Loucy (cell line): ENCODE results near the gene ADARB2.
A peak's percentile ranks its signal among the peaks of the same experiment; 100 is the strongest.

Source experiments
- H2AFZ ChIP-seq: fragments of 200-600 bp; sonication (generic); 2 replicates; pipeline ENCODE4 v1.6.0; 2016; ENCODE audit warnings: antibody characterized with exemption, mild to moderate bottlenecking, low read length, moderate library complexity
- H3F3A ChIP-seq: fragments of 200-600 bp; 2 replicates; pipeline ENCODE4 v1.6.0; 2016; ENCODE audit warnings: antibody characterized with exemption, low read depth, mild to moderate bottlenecking
- H3K27me3 ChIP-seq: fragments of 200-600 bp; sonication (generic); 2 replicates; pipeline ENCODE4 v1.6.1; 2014; ENCODE audit warnings: low read length, mild to moderate bottlenecking; ENCODE audit not compliant: insufficient read depth, poor library complexity, severe bottlenecking
- H3K36me3 ChIP-seq: fragments of 200-600 bp; sonication (generic); 2 replicates; pipeline ENCODE4 v1.6.1; 2016; ENCODE audit warnings: low read length; ENCODE audit not compliant: insufficient read depth
- H3K4me1 ChIP-seq: fragments of 200-600 bp; sonication (generic); 2 replicates; pipeline ENCODE4 v1.5.1; 2014; ENCODE audit warnings: low read length, mild to moderate bottlenecking; ENCODE audit not compliant: insufficient read depth, poor library complexity, severe bottlenecking
- H3K4me2 ChIP-seq: fragments of 200-600 bp; sonication (generic); 2 replicates; pipeline ENCODE4 v1.6.0; 2014; ENCODE audit warnings: antibody characterized with exemption, low read length, low read depth, mild to moderate bottlenecking; ENCODE audit not compliant: poor library complexity, severe bottlenecking
- H3K4me3 ChIP-seq: fragments of 200-600 bp; sonication (generic); 2 replicates; pipeline ENCODE4 v1.5.1; 2014; ENCODE audit warnings: low read length, mild to moderate bottlenecking, mixed read lengths; ENCODE audit not compliant: poor library complexity, severe bottlenecking
- H3K79me2 ChIP-seq: fragments of 200-600 bp; sonication (generic); 2 replicates; pipeline ENCODE4 v1.6.1; 2014; ENCODE audit warnings: low read length; ENCODE audit not compliant: insufficient read depth
- H3K9ac ChIP-seq: fragments of 200-600 bp; sonication (generic); 2 replicates; pipeline ENCODE4 v1.6.0; 2014; ENCODE audit warnings: mild to moderate bottlenecking, low read depth, low read length, moderate library complexity; ENCODE audit not compliant: poor library complexity, severe bottlenecking
- H3K9me2 ChIP-seq: fragments of 200-600 bp; sonication (generic); replicated peaks from 2 replicates; pipeline ENCODE4 v1.6.1; 2016; ENCODE audit warnings: low read depth, low read length, mixed read lengths
- H3K9me3 ChIP-seq: fragments of 200-600 bp; sonication (generic); 2 replicates; pipeline ENCODE4 v1.6.1; 2014; ENCODE audit warnings: mild to moderate bottlenecking, antibody characterized with exemption, low read length, low read depth; ENCODE audit not compliant: insufficient read depth
- H4K20me1 ChIP-seq: fragments of 200-600 bp; sonication (generic); 2 replicates; pipeline ENCODE4 v1.6.0; 2014; ENCODE audit warnings: antibody characterized with exemption, low read length, mild to moderate bottlenecking; ENCODE audit not compliant: insufficient read depth, poor library complexity, severe bottlenecking
- EZH2phosphoT487 ChIP-seq: fragments of 200-600 bp; IDR thresholded peaks from 2 replicates; pipeline ENCODE4 v1.6.1; 2018; ENCODE audit warnings: antibody characterized with exemption, mild to moderate bottlenecking, moderate library complexity, borderline replicate concordance
- TF ChIP-seq, protein P1 (sequence below): fragments of 200-600 bp; sonication (generic); conservative IDR thresholded peaks from 2 replicates; pipeline ENCODE4 v1.5.1; 2014; ENCODE audit warnings: mild to moderate bottlenecking, antibody characterized with exemption, low read length

ADARB2 gene

DNA sequence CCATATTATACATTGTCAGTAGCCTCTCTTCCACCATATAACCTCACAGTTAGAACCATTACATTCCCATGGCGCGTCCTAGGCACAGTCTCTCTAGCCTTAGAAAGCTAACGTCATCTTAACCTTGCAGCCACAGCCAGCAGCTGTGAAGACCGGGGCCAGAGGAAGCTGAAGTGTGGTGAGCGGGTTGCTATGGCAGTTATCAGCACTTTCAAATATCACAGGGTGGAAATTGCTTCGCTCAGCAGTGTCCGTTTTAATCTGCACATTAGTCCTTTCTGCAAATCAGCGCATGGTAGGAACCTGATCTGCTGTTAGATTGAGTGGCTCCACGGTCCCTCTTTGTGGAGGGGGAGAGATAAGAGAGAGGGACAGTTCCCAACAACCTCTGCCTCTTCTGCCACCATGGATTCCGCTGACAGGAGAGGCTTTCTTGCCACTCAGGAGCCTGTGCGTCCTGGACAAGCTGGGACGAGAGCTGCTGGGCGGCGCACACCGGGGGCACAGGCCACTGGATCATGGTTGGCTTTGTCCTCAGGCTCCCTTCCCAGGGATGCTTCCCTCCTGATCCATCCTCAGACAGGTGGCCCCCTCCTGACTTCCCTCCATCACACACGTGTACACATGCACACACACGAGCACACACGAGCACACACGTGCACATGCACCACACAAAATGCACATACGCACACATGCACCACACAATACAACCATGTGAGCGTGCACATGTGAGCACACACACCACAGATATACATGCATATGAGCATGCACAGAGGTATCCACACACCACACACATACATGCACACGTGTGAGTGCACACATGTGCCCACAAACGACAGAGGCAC is 587.3 kb downstream of the ADARB2 start:
- Histone ChIP-seq H3K4me1 (no peaks in the 10 kb centered on the region), H3F3A (no peaks in the 10 kb centered on the region), H3K4me2 (peak overlapping the region; percentile 52), H3K27me3 (no peaks in the 10 kb centered on the region), H2AFZ (no peak overlapping the region), H3K9me3 (peaks cover 10% of the 10 kb centered on the region), H3K36me3 (no peaks in the 10 kb centered on the region), H3K79me2 (no peaks in the 10 kb centered on the region), H3K9ac (no peak overlapping the region), H3K9me2 (no peaks in the 10 kb centered on the region), H4K20me1 (no peaks in the 10 kb centered on the region), H3K4me3 (no peak overlapping the region)
- TF ChIP-seq, protein P1, sequence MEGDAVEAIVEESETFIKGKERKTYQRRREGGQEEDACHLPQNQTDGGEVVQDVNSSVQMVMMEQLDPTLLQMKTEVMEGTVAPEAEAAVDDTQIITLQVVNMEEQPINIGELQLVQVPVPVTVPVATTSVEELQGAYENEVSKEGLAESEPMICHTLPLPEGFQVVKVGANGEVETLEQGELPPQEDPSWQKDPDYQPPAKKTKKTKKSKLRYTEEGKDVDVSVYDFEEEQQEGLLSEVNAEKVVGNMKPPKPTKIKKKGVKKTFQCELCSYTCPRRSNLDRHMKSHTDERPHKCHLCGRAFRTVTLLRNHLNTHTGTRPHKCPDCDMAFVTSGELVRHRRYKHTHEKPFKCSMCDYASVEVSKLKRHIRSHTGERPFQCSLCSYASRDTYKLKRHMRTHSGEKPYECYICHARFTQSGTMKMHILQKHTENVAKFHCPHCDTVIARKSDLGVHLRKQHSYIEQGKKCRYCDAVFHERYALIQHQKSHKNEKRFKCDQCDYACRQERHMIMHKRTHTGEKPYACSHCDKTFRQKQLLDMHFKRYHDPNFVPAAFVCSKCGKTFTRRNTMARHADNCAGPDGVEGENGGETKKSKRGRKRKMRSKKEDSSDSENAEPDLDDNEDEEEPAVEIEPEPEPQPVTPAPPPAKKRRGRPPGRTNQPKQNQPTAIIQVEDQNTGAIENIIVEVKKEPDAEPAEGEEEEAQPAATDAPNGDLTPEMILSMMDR = no peak
- TF ChIP-seq EZH2phosphoT487 = no peak

DNA sequence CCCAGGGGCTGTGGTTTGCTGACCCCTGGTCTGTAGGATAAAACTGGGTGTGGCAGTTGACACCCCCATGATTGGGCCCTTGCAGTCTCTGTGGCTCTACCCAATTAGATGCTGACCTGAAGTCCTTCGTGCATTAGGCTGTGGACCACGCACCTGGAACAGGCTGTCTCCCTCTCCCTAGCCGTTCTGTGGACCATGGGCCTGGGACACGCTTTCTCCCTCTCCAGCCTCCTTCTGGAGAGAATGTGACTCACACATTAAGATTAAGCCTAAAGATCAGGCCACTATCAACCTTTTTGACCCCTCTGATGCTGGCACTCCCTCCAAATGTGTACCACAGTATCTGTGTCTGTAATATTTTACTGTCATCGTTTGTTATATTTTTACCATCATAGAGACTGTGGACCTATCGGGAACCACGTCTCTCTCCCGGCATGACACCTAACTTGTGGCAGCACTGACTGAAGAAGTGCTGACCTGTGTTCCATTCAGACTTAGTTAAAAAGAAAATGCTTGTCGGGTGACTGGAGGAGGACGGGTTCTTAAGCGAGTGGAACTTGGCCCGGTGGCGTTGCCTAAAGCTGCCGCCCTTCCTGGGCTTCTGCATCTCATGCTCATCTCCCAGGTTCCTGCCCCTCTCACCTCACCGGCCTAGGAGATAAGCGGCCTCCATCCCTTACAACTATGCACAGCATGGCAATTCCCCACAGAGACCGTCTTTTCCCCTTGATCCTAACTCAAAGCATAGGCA is 588.3 kb downstream of the ADARB2 start:
- no peak overlapping the region for H3K4me3 ChIP-seq
- H2AFZ ChIP-seq = no peak overlapping the region
- no peaks in the 10 kb centered on the region for H3K36me3 ChIP-seq
- no peaks in the 10 kb centered on the region for H4K20me1 ChIP-seq
- no peak overlapping the region for H3K9ac ChIP-seq
- H3K9me3 ChIP-seq = peaks cover 10% of the 10 kb centered on the region
- H3K4me1 ChIP-seq = no peaks in the 10 kb centered on the region
- no peaks in the 10 kb centered on the region for H3K9me2 ChIP-seq
- no peaks in the 10 kb centered on the region for H3F3A ChIP-seq
- H3K27me3 ChIP-seq = no peaks in the 10 kb centered on the region
- no peak overlapping the region for H3K4me2 ChIP-seq
- TF ChIP-seq EZH2phosphoT487 = no peak
- TF ChIP-seq, protein P1 = no peak
- no peaks in the 10 kb centered on the region for H3K79me2 ChIP-seq

DNA sequence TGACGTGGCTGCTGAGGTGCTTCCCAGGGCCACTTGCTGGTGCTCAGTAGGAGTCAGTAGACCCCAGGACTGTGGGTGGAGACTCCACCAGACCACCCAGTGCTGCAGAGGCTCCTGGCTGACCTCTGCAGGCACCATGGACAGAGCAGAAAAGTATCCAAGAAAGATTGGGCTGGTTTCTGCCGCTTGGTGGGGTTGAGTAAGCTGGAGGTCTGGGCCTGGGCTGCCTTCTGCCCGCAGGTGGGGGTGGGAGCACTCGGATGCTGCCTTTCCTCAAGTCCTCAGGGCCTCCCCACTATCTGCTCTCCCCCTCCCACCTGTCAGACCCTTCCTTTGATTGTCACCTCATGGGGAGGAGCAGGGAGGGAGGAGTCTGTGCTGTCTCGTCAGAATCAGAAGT is 589.5 kb downstream of the ADARB2 start:
- Histone ChIP-seq H3K36me3 (no peaks in the 10 kb centered on the region), H2AFZ (no peak overlapping the region), H3K4me2 (no peak overlapping the region), H3K4me1 (no peaks in the 10 kb centered on the region), H3F3A (no peaks in the 10 kb centered on the region), H3K79me2 (no peaks in the 10 kb centered on the region), H3K9me2 (no peaks in the 10 kb centered on the region), H4K20me1 (no peaks in the 10 kb centered on the region), H3K4me3 (no peak overlapping the region), H3K9ac (no peak overlapping the region), H3K27me3 (no peaks in the 10 kb centered on the region), H3K9me3 (peaks cover 10% of the 10 kb centered on the region)
- TF ChIP-seq, protein P1 = no peak
- TF ChIP-seq EZH2phosphoT487 = no peak
